Head of caudate nucleus (tissue), 42 donors: ENCODE data around the gene KCNQ2.
"Not testable (repeated sequence)": the region's sequence is repeated elsewhere in the genome, so short reads cannot be mapped to it uniquely, and the experiment has no call there.

ENCODE experiments used
- DNase-seq, 42 donors: peaks; one replicate each; pipeline versions ENCODE4 v3.0.0 to v3.0.0-alpha.2; 2020 to 2021; ENCODE audit warnings: mixed read lengths in 7 of 42
- intact Hi-C: fragments of 100-400 bp; cut with DNase I; formaldehyde crosslinking; loops from one replicate; pipeline ENCODE4 v1.15.0; 2022

Gene KCNQ2

GRCh38 chr20:63471981-63472831 lies at the start of gene KCNQ2:
Gene KCNQ2 (minus strand): TSS chr20:63472655. CDS start chr20:63472463, 192 bp downstream.
- peak in 14 of 42 donors; percentile 44 to 71 (median 62) for DNase-seq
- intact Hi-C loops: no loop called here

DNA sequence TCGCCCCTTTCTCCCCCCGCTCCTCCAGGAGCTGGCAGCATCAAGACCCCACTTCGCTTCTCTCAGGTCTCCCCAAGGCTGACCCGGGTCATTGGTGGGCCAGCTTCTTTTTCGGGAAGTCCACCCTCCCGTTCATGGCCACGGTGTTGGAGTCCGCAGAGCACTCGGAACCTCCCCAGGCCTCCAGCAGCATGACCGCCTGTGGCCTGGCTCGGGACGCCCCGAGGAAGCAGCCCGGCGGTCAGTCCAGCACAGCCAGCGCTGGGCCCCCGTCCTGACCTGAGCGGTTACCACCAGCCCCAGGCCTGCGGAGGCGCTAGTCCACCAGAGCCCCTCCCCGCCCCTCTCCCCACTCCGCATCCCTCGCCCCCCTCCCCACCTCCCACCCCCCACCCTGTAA lies 49.1 kb upstream of the KCNQ2 start:
- no peak for DNase-seq
- intact Hi-C loops: no loop called here

DNA sequence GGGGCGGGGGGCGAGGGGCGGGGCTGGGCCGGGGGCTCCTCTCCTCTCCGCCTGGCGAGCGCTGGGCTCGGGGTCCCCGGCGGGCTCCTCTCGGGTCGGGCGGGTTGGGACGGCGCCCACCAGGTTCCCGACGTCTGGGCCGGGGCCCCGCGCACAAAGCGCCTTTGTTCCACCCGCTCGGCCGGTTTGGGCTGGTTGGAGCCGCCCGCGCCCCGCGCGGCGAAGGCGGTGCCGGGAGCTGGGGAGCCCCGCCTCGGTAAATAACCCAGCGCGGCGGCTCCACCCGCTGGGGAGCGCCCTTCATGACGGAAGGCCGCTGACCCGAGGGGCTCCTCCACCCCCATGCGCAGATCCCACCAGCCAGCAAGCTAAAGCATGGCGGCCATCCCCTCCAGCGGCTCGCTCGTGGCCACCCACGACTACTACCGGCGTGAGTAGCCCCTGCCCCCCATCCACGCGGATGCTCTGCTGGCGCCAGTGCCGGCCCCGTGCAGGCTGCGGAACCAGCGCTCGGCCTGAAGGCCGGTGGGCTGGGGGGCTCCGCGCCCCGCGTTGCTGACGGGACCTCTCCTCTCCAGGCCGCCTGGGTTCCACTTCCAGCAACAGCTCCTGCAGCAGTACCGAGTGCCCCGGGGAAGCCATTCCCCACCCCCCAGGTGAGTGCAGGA lies 48.6 kb upstream of the KCNQ2 start:
- peak in 41 of 42 donors; percentile 23 to 93 (median 83) for DNase-seq
- intact Hi-C loops: no loop called here

DNA sequence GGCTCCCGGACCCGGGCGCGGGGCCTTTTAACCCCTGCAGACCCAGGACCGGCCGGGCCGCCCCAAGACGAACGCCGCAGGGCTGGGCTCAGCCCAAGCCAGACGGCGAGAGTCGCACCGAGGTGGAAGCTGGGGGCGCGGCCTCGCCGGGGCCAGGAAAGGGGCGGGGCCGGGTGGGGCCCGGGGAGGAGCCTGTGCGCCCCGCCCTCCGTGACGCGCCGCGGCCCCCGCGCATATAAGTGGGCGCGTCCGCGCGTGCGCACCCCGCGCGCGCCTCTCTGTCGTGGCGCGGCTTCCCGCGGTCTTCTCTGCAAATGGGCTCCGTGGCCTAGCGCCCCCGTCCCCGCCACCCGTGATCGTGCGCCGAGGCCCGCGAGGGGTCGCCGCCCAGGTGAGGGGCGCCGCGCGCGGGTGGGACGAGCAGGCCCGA lies 48.1 kb upstream of the KCNQ2 start, which contains the start of gene PPDPF:
Gene PPDPF (plus strand): TSS at position 262 of the 430 bp plus-strand sequence. CDS start 544 bp downstream, outside the sequence.
- peak; percentile 55 to 94 (median 86) for DNase-seq
- intact Hi-C loops: no loop called here

GRCh38 chr20:63519668-63520503 lies 47.4 kb upstream of the KCNQ2 start:
- peak in 27 of 42 donors; percentile 28 to 62 (median 45) for DNase-seq
- intact Hi-C loops: no loop called here

- no peak for DNase-seq
- intact Hi-C loops: no loop called here
Measured at GRCh38 chr20:63518946-63519667, 46.7 kb upstream of the KCNQ2 start.

DNA sequence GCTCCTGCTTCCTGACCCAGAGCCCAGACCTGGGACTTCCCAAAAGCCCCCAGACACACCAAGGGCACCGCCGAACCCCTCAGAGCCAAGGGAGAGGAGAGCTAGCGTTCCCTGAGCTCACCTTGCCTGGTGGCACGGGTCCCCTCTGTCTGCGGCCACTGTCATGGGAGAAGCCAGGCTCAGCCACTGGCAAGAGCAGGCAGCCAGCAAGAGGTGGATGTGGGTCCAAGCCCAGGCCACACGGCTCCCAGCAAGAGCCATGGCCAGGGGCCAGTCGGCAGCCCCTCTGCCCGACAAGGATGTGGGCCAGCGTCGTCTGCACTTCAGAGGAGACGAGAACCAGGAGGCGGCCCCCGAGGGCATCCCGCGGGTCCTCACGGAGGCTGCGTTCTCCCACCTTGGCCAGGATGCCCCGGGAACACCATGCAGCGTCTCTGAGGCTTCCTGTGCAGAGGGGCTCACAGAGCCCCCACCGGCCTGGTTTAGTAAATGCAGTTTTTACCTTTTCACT lies 46.0 kb upstream of the KCNQ2 start:
- intact Hi-C loops: no loop called here
- DNase-seq: no peak

- no peak for DNase-seq
- intact Hi-C loops: no loop called here
Measured at GRCh38 chr20:63517376-63518309, 45.2 kb upstream of the KCNQ2 start.

GRCh38 chr20:63514520-63514919 lies 42.1 kb upstream of the KCNQ2 start:
- intact Hi-C loops, DNase-seq: not testable (repeated sequence)

DNA sequence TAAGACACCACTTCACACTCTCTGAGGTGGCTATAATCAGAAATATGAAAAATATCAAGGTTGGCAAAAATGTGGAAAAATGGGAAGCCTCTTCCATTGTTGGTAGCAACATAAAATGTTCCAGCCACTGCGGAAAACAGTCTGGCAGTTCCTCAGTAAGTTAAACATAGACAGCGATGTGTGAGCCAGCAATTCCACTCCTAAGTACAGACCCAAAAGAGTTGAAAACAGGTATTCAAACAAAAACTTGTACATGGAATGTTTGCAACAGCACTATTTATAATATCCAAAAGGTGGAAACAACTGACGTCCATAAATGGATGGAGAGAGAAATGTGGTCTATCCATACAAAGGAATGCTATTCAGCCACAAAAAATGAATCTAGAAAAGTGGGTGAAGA lies 40.8 kb upstream of the KCNQ2 start:
- no peak for DNase-seq
- intact Hi-C loops: no loop called here

DNA sequence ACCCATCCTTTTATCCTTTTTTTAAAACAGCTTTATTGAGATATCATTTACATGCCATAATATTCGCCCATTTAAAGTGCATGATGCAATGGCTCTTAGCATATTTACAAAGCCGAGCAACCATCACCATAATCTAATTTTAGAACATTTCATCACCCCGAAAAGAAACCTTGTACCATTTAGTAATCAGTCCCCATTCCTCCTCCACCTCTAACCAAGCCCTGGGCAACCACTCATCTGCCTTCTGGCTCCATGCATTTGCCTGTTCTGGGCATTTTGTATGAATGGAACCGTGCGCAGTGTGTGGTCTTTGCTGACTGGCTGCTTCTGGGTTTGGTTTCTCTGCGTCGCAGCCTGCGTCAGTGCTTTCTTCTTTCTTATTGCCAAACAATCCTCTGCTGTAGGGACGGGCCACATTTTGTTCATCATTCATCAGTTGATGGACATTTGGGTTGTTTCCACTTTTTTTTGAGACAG lies 36.7 kb upstream of the KCNQ2 start:
- DNase-seq: no peak
- intact Hi-C loops: loop anchor here (10.0 kb wide), 1 partner anchor 346 kb away; no protein-coding TSS in a partner anchor

DNA sequence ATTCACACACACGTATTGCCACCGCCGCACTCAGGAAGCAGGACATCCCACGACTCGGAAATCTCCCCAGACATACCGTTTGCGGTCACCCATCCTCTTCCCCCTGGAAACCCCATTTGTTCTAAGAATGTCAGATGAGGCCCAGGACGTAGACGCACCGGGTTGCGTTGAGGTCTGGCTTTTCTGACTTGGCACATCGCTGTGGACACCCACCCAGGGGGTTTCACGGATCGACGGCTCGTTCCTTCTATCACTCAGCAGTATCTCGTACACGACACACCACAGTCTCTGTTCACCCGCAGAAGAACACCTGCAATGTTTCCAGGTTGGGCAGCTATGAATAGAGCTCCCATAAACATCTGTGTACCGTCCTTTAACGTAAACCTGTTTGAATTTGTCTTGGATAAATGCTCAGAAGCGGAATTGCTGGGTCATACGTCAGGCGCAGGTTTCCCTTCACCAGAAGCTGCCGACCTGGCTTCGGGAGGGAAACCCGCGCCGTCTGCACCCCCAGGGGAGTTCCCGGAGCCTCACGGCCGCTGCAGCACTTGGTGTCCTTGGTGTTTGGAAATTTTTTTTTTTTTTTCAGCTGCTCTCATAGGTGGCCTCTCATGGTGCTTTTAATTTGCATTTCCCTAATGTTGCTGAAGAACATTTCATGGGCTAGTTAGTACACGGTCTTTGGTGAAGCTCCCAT lies 35.8 kb upstream of the KCNQ2 start:
- DNase-seq: peak in 1 of 42 donors; percentile 0
- intact Hi-C loops: loop anchor here (10.0 kb wide), 1 partner anchor 347 kb away; no protein-coding TSS in a partner anchor

- intact Hi-C loops: loop anchor here (10.0 kb wide), 1 partner anchor 348 kb away; no protein-coding TSS in a partner anchor
- DNase-seq: peak in 1 of 42 donors; percentile 0
Measured at GRCh38 chr20:63507083-63507743, 34.8 kb upstream of the KCNQ2 start.

DNA sequence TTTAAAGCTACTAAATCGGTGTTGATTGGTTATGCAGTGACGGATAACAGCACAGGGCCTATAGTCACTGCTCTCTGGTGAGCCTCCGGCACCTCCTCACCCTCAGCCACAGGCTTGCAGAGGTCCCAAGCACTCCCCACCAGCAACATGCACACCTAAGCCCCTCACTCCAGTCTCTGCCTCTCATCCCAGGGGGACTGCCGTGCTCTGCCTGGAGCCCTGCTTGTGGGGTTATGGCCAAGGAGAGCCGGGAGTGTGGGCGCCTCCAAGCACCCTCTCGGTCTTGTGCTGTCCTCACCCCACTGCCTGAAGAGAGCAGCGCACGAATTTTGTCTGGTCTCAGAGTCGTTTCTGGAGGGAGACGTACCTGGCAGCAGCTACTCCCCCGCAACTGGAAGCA lies 33.3 kb upstream of the KCNQ2 start:
- DNase-seq: no peak

DNA sequence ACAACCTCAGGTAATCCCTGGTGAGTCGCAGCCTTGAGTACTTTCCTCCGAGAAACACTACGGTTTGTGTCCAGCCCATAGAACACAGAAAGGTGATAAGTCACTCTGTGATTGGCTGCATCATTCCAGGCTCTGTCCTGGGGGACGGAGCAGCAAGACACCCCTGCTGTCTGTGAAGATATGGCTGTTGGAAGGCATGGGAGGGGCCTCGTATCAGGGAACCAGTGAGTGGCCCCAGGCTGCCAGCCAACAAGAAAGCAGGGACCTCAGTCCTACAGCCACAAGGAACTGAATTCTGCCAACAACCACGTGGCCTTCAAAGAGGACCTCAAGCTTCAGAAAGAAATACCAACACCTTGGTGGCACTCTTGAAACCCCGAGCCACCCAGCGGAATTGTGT lies 32.8 kb upstream of the KCNQ2 start:
- intact Hi-C loops: loop anchor here (10.0 kb wide), 1 partner anchor 350 kb away; no protein-coding TSS in a partner anchor
- DNase-seq: no peak

More for the DNA sequence above, 33.3 kb upstream of the KCNQ2 start:
- intact Hi-C loops: loop anchor here (10.0 kb wide), 1 partner anchor 349 kb away; no protein-coding TSS in a partner anchor

DNA sequence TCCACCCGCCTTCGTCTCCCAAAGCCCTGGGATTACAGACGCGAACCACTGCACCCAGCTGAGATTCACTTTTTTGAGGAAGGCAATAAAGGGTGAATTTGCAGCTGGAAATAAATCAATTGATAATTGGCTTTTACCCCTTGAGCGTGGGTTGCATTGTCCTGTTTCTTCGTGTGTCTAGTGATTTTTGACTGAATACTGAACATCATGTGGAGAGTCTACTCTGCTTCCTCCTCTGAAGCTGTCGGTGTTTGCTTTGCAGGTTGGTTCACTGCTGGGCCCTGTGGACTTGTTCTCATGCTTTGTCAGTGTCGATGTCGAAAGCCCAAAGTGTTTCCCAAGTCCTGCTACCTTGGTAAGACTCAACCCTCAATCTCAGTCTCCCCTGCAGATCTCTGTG lies 32.2 kb upstream of the KCNQ2 start:
- DNase-seq: no peak
- intact Hi-C loops: loop anchor here (10.0 kb wide), 1 partner anchor 350 kb away; no protein-coding TSS in a partner anchor
